IPS DF 4.7 (cell line): ENCODE data around the gene TMEM121.

Source experiments
- DNase-seq: peaks from one replicate; pipeline ENCODE4 v3.0.0-alpha.2; 2013; ENCODE audit warnings: low spot score; ENCODE audit errors: extremely low read depth

The TMEM121 gene

GRCh38 chr14:105486974-105487448 lies 39.4 kb upstream of the TMEM121 start:
- DNase-seq, result no peak

- DNase-seq, result no peak
Observed at GRCh38 chr14:105487449-105487985, 38.9 kb upstream of the TMEM121 start.

GRCh38 chr14:105487986-105488777 lies 38.2 kb upstream of the TMEM121 start:
- DNase-seq, result no peak

GRCh38 chr14:105488781-105489541 lies 37.4 kb upstream of the TMEM121 start:
- DNase-seq, result no peak

- DNase-seq, result peak; percentile 44
Observed at GRCh38 chr14:105489542-105490266, 36.7 kb upstream of the TMEM121 start.

- no peak for DNase-seq
Observed at GRCh38 chr14:105490267-105490571, 36.2 kb upstream of the TMEM121 start.

- DNase-seq, result peak; percentile 89
Observed at GRCh38 chr14:105490572-105491365, 35.6 kb upstream of the TMEM121 start, which contains the start of gene TEDC1. TEDC1 (plus strand) TSS chr14:105491246; CDS start chr14:105491376, 130 bp downstream.

- no peak for DNase-seq
Observed at GRCh38 chr14:105491366-105491973, 34.9 kb upstream of the TMEM121 start.

- no peak for DNase-seq
Observed at GRCh38 chr14:105492031-105492970, 34.1 kb upstream of the TMEM121 start.

- no peak for DNase-seq
Observed at GRCh38 chr14:105492971-105493871, 33.2 kb upstream of the TMEM121 start.

- DNase-seq, result no peak
Observed at GRCh38 chr14:105493921-105494605, 32.3 kb upstream of the TMEM121 start.

GRCh38 chr14:105494606-105494929 lies 31.8 kb upstream of the TMEM121 start:
- no peak for DNase-seq

GRCh38 chr14:105495101-105495989 lies 31.0 kb upstream of the TMEM121 start:
- no peak for DNase-seq

- no peak for DNase-seq
Observed at GRCh38 chr14:105495990-105496830, 30.2 kb upstream of the TMEM121 start.

GRCh38 chr14:105496831-105497591 lies 29.4 kb upstream of the TMEM121 start:
- DNase-seq, result no peak
